ENCODE data around the gene PLEKHM2.

Gene PLEKHM2

DNA sequence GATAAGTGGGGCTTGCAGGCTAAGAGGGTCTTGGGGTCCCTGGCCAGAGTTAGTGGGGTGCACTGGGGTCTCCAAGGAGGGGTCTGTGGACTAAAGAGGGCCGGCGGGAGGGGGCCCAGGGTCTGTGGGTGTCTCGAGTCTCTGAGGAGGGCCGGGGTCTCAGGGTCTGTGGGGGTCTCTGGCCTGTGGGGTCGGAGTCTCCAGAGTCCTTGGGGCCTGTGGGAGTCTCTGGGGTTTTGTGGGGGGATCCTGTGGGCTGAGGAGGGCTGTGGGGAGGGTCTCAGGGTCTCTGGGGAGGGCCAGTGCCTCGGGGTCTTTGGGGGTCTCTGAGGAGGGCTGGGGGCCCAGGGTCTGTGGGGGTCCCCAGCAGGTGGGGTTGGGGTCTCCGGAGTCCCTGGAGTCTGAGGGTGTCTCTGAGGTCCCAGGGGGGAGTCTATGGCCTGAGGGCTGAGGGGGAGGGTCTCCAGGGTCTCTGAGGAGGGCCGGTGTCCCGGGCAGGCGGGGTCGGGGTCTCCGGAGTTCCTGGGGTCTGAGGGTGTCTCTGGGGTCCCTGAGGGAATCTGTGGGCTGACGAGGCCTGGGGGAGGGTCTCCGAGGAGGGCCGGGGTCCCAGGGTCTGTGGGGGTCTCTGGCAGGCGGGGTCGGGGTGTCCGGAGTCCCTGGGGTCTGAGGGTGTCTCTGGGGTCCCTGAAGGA, 628 bp upstream of the PLEKHM2 start:
- Histone ChIP-seq H3K4me3 (ENCODE audit: low read depth, low read length) (peak overlapping the region; percentile 63), H3K4me1 (no peaks in the 10 kb centered on the region), H3K36me3 (no peaks in the 10 kb centered on the region), H3K9me3 (no peaks in the 10 kb centered on the region), H3K27me3 (no peaks in the 10 kb centered on the region)
- TF ChIP-seq, protein P1, sequence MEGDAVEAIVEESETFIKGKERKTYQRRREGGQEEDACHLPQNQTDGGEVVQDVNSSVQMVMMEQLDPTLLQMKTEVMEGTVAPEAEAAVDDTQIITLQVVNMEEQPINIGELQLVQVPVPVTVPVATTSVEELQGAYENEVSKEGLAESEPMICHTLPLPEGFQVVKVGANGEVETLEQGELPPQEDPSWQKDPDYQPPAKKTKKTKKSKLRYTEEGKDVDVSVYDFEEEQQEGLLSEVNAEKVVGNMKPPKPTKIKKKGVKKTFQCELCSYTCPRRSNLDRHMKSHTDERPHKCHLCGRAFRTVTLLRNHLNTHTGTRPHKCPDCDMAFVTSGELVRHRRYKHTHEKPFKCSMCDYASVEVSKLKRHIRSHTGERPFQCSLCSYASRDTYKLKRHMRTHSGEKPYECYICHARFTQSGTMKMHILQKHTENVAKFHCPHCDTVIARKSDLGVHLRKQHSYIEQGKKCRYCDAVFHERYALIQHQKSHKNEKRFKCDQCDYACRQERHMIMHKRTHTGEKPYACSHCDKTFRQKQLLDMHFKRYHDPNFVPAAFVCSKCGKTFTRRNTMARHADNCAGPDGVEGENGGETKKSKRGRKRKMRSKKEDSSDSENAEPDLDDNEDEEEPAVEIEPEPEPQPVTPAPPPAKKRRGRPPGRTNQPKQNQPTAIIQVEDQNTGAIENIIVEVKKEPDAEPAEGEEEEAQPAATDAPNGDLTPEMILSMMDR (IDR thresholded peaks at IDR 0.05; ENCODE audit: low read depth, low read length) = no peak
- no peak for DNase-seq

DNA sequence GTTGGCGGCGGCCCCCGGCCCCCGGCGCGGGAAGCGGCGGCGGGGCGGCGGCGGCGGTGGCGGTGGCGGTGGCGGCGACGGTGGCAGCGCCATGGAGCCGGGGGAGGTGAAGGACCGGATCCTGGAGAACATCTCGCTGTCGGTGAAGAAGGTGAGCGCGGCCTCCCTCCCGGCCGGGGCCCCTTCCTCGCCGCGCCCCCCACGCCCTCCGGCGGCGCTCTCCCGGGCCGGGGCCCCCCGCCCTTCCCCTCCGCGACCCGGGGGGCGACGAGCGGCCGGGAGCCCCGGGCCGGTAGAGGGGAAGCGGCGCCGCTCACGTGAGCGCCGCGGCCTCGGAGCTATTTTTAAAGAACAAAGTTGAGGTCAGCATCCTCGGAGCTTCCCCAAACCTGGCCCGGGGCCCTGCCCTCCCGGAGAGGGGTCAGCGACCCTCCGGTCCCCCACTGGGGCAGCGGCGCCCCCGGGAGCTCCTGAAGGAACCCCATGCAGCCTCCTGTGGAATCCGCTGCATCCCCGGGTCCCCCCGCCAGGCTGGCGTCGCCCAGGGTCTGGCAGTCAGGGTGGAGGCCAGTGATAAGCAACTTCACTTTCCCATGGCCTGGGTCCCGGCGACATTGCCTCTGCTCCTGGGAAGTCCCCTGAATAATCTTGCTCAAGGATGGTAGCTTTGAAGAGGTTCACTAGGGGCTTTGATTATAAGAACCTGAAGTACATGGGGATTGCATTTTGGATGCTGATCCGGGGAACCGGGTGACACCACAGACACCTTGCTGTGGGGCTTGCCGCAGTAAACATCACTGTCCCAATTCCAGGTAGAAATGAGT, 560 bp downstream of the PLEKHM2 start:
- Histone ChIP-seq H3K9me3 (no peaks in the 10 kb centered on the region), H3K4me1 (no peaks in the 10 kb centered on the region), H3K27me3 (no peaks in the 10 kb centered on the region), H3K4me3 (ENCODE audit: low read depth, low read length) (peak overlapping the region; percentile 69), H3K36me3 (no peaks in the 10 kb centered on the region)
- DNase-seq = peak; percentile 43
- TF ChIP-seq, protein P1 (IDR thresholded peaks at IDR 0.05; ENCODE audit: low read depth, low read length) = no peak

DNA sequence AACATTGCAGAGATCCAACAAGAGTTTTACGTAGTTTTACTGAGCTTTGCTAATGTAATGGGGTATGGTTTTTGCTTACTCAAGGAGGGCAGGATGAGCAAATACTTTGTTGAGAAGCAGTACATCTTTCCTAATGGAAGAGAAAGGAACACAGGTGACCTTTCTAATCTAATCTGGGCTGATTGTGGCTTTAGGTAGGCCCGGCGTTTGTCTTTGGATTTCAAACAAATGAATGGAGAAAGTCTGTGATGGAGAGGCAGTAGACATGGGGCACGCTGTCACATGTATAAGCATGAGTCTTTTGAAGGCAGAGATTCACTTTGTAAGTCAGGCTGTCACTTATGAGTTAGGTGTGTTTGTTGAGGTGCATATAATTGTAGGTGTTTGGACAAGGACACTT, 1.7 kb downstream of the PLEKHM2 start:
- DNase-seq = no peak
- peak overlapping the region; percentile 69; the same call in 1 of the 2 replicates for H3K4me3 ChIP-seq (ENCODE audit: low read depth, low read length)
- H3K4me1 ChIP-seq = no peaks in the 10 kb centered on the region
- TF ChIP-seq, protein P1 (IDR thresholded peaks at IDR 0.05; ENCODE audit: low read depth, low read length) = no peak
- no peaks in the 10 kb centered on the region for H3K27me3 ChIP-seq
- H3K36me3 ChIP-seq = no peaks in the 10 kb centered on the region
- no peaks in the 10 kb centered on the region for H3K9me3 ChIP-seq

DNA sequence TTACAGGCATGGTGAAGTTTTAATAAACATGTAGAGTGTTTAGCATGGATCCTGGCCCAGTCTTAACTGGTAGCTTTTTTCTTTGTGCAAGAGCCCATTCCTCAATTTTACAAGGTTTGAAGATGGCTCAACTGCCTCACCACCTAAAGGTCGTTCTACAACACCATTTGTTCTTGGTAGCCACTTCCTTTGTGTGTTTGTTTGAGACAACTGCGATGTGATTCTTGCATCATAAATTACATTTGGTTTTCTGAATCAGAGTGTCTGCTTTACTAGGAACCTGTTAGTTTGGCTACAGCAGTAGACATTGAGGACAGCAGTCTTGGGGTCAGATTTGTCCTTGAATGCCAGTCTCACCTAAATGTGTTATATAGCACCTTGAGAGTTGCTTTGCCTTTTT, 3.3 kb downstream of the PLEKHM2 start:
- Histone ChIP-seq H3K4me1 (no peaks in the 10 kb centered on the region), H3K4me3 (ENCODE audit: low read depth, low read length) (no peak overlapping the region), H3K27me3 (no peaks in the 10 kb centered on the region), H3K9me3 (no peaks in the 10 kb centered on the region), H3K36me3 (no peaks in the 10 kb centered on the region)
- TF ChIP-seq, protein P1 (IDR thresholded peaks at IDR 0.05; ENCODE audit: low read depth, low read length) = no peak
- DNase-seq = no peak

DNA sequence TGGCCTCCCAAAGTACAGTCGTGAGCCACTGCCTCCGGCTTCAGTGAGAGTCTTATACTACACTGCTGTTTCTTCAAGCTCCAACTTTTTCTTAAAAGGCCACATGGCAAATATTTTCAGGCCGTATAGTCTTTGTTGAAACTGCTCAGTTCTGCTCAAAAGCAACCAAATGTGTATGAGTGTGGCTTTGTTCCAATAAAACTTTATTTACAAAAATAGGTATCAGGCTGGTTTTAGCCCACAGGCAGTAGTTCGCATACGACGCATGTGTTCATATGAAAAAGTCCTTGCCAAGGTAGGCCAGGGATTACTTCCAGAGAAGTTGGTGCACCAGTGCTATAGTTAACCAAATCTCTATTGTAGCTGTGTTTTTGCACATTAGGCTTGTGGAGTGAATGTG, 6.2 kb downstream of the PLEKHM2 start:
- DNase-seq = no peak
- no peaks in the 10 kb centered on the region for H3K27me3 ChIP-seq
- no peaks in the 10 kb centered on the region for H3K9me3 ChIP-seq
- no peaks in the 10 kb centered on the region for H3K4me1 ChIP-seq
- H3K36me3 ChIP-seq = no peaks in the 10 kb centered on the region
- H3K4me3 ChIP-seq (ENCODE audit: low read depth, low read length) = no peak overlapping the region
- TF ChIP-seq, protein P1 (IDR thresholded peaks at IDR 0.05; ENCODE audit: low read depth, low read length) = no peak
